Trophoblast cell (in vitro differentiated cells and primary cell): ENCODE results near the gene PSD2.

Source experiments
- DNase-seq, 2 donors: peaks; one replicate each; pipeline ENCODE4 v3.0.0-alpha.2; 2016
- H2AFZ ChIP-seq: 2 replicates; pipeline ENCODE4 v1.6.1; 2013; ENCODE audit warnings: low read length, moderate library complexity, mild to moderate bottlenecking; ENCODE audit not compliant: insufficient read depth, poor library complexity
- H2AK5ac ChIP-seq: 2 replicates; pipeline ENCODE4 v1.6.1; 2013; ENCODE audit warnings: mild to moderate bottlenecking, low read length
- H2BK120ac ChIP-seq: 2 replicates; pipeline ENCODE4 v1.6.1; 2013; ENCODE audit warnings: low read length, mild to moderate bottlenecking, moderate library complexity; ENCODE audit not compliant: insufficient read depth, poor library complexity
- H2BK12ac ChIP-seq: 2 replicates; pipeline ENCODE4 v1.6.1; 2013; ENCODE audit warnings: mild to moderate bottlenecking, low read length, moderate library complexity
- H2BK5ac ChIP-seq: 2 replicates; pipeline ENCODE4 v1.6.1; 2013; ENCODE audit warnings: low read length, low read depth, moderate library complexity, mild to moderate bottlenecking; ENCODE audit not compliant: poor library complexity
- H3K14ac ChIP-seq: 2 replicates; pipeline ENCODE4 v1.6.1; 2013; ENCODE audit warnings: mild to moderate bottlenecking, low read length
- H3K18ac ChIP-seq: 2 replicates; pipeline ENCODE4 v1.6.1; 2013; ENCODE audit warnings: mild to moderate bottlenecking, low read length
- H3K23ac ChIP-seq: 2 replicates; pipeline ENCODE4 v1.6.1; 2013; ENCODE audit warnings: low read length
- H3K27ac ChIP-seq: 2 replicates; pipeline ENCODE4 v1.5.1; 2013; ENCODE audit warnings: low read depth, mild to moderate bottlenecking, inconsistent platforms, low read length, moderate library complexity
- H3K27me3 ChIP-seq: 2 replicates; pipeline ENCODE4 v1.6.1; 2013; ENCODE audit warnings: inconsistent platforms, mild to moderate bottlenecking, low read length, moderate library complexity; ENCODE audit not compliant: insufficient read depth
- H3K36me3 ChIP-seq, 2 experiments: 1 replicate in 1 of 2; 2 replicates in 1 of 2; pipeline ENCODE4 v1.6.1; 2013; ENCODE audit warnings: low read length in 2 of 2, mild to moderate bottlenecking in 2 of 2, moderate library complexity in 1 of 2; ENCODE audit not compliant: insufficient read depth in 2 of 2, control insufficient read depth in 1 of 2
- H3K4ac ChIP-seq: 2 replicates; pipeline ENCODE4 v1.6.1; 2013; ENCODE audit warnings: low read depth, mild to moderate bottlenecking, low read length, moderate library complexity
- H3K4me1 ChIP-seq, 2 experiments: 1 replicate in 1 of 2; 2 replicates in 1 of 2; pipeline ENCODE4 v1.6.1; 2013; ENCODE audit warnings: low read length in 2 of 2, mild to moderate bottlenecking in 2 of 2, moderate library complexity in 1 of 2; ENCODE audit not compliant: insufficient read depth in 2 of 2, control insufficient read depth in 1 of 2
- H3K4me2 ChIP-seq: 2 replicates; pipeline ENCODE4 v1.6.1; 2013; ENCODE audit warnings: inconsistent platforms, mild to moderate bottlenecking, low read length, moderate library complexity
- H3K4me3 ChIP-seq: 2 replicates; pipeline ENCODE4 v1.5.1; 2013; ENCODE audit warnings: mild to moderate bottlenecking, low read depth, low read length, inconsistent platforms
- H3K79me1 ChIP-seq: one replicate; pipeline ENCODE4 v1.6.1; 2013; ENCODE audit warnings: low read length
- H3K79me2 ChIP-seq: 2 replicates; pipeline ENCODE4 v1.6.1; 2013; ENCODE audit warnings: low read length, mild to moderate bottlenecking; ENCODE audit not compliant: control insufficient read depth, insufficient read depth, poor library complexity
- H3K9ac ChIP-seq: 2 replicates; pipeline ENCODE4 v1.6.1; 2013; ENCODE audit warnings: mild to moderate bottlenecking, low read length
- H3K9me3 ChIP-seq: 2 replicates; pipeline ENCODE4 v1.6.1; 2013; ENCODE audit warnings: low read depth, mild to moderate bottlenecking, control low read depth, inconsistent platforms, low read length; ENCODE audit not compliant: insufficient read depth
- H4K12ac ChIP-seq: 2 replicates; pipeline ENCODE4 v1.6.1; 2013; ENCODE audit warnings: low read depth, mild to moderate bottlenecking, low read length, moderate library complexity
- H4K8ac ChIP-seq: 2 replicates; pipeline ENCODE4 v1.6.1; 2013; ENCODE audit warnings: low read depth, mild to moderate bottlenecking, low read length, moderate library complexity
- H4K91ac ChIP-seq: one replicate; pipeline ENCODE4 v1.6.1; 2013; ENCODE audit warnings: low read depth, mild to moderate bottlenecking, low read length, moderate library complexity
- WGBS: extraction: QIAGEN DNeasy Blood & Tissue Kit; methylation state at CpG from one replicate; pipeline ENCODE4 v1.1.7; 2013; ENCODE audit warnings: missing lambda C conversion rate; ENCODE audit not compliant: insufficient read length, insufficient coverage; ENCODE audit errors: extremely low coverage; 5-methylcytosine and 5-hydroxymethylcytosine counted together

PSD2 gene

GRCh38 chr5:139812836-139813805 is 17.5 kb downstream of the PSD2 start:
- Histone ChIP-seq H3K18ac (no peak overlapping the region), H3K23ac (no peak overlapping the region), H2BK12ac (no peak overlapping the region), H3K27me3 (no peaks in the 10 kb centered on the region), H3K14ac (no peak overlapping the region), H3K9ac (no peak overlapping the region), H2BK5ac (no peak overlapping the region), H3K4me1 (peaks cover 0 to 4% of the 10 kb centered on the region in 2 experiments), H3K9me3 (peaks cover 3% of the 10 kb centered on the region), H3K79me1 (no peaks in the 10 kb centered on the region), H3K4ac (no peak overlapping the region), H4K12ac (no peak overlapping the region), H4K91ac (no peak overlapping the region), H2AFZ (no peak overlapping the region), H3K27ac (no peak overlapping the region), H2BK120ac (no peak overlapping the region), H3K4me3 (no peak overlapping the region), H3K4me2 (no peak overlapping the region), H3K79me2 (no peaks in the 10 kb centered on the region), H3K36me3 (no peaks in the 10 kb centered on the region), H4K8ac (no peak overlapping the region), H2AK5ac (no peak overlapping the region)
- no peak for DNase-seq
- no CpG with 5 or more reads among the region's 25 CpGs for WGBS

GRCh38 chr5:139814191-139814601 is 18.6 kb downstream of the PSD2 start:
- Histone ChIP-seq H3K4ac (no peak overlapping the region), H3K9ac (no peak overlapping the region), H3K18ac (no peak overlapping the region), H2BK5ac (no peak overlapping the region), H3K23ac (no peak overlapping the region), H3K9me3 (peaks cover 6% of the 10 kb centered on the region), H3K79me1 (no peaks in the 10 kb centered on the region), H4K8ac (no peak overlapping the region), H3K4me3 (no peak overlapping the region), H2AFZ (no peak overlapping the region), H4K12ac (no peak overlapping the region), H3K36me3 (no peaks in the 10 kb centered on the region), H2AK5ac (no peak overlapping the region), H3K4me1 (peaks cover 0 to 4% of the 10 kb centered on the region in 2 experiments), H3K79me2 (no peaks in the 10 kb centered on the region), H3K14ac (no peak overlapping the region), H2BK12ac (no peak overlapping the region), H2BK120ac (no peak overlapping the region), H3K27ac (no peak overlapping the region), H4K91ac (no peak overlapping the region), H3K27me3 (no peaks in the 10 kb centered on the region), H3K4me2 (no peak overlapping the region)
- WGBS, result no CpG with 5 or more reads among the region's 14 CpGs
- no peak for DNase-seq

GRCh38 chr5:139814704-139815280 is 19.2 kb downstream of the PSD2 start:
- Histone ChIP-seq H3K27me3 (no peaks in the 10 kb centered on the region), H3K23ac (no peak overlapping the region), H4K8ac (no peak overlapping the region), H3K9ac (no peak overlapping the region), H3K4me1 (peaks cover 0 to 4% of the 10 kb centered on the region in 2 experiments), H3K9me3 (peaks cover 7% of the 10 kb centered on the region), H4K12ac (no peak overlapping the region), H3K4me2 (no peak overlapping the region), H2BK5ac (no peak overlapping the region), H3K18ac (no peak overlapping the region), H3K79me2 (no peaks in the 10 kb centered on the region), H4K91ac (no peak overlapping the region), H3K27ac (no peak overlapping the region), H3K14ac (no peak overlapping the region), H3K4ac (no peak overlapping the region), H3K79me1 (no peaks in the 10 kb centered on the region), H3K36me3 (no peaks in the 10 kb centered on the region), H2AFZ (no peak overlapping the region), H2BK12ac (no peak overlapping the region), H3K4me3 (no peak overlapping the region), H2AK5ac (no peak overlapping the region), H2BK120ac (no peak overlapping the region)
- no CpG with 5 or more reads among the region's 11 CpGs for WGBS
- no peak for DNase-seq

GRCh38 chr5:139816566-139816965 is 21.0 kb downstream of the PSD2 start:
- Histone ChIP-seq H4K91ac (no peak overlapping the region), H2AFZ (no peak overlapping the region), H3K14ac (no peak overlapping the region), H3K27me3 (no peaks in the 10 kb centered on the region), H3K36me3 (no peaks in the 10 kb centered on the region), H2BK5ac (no peak overlapping the region), H3K9me3 (peaks cover 9% of the 10 kb centered on the region), H4K8ac (no peak overlapping the region), H3K23ac (no peak overlapping the region), H3K79me1 (no peaks in the 10 kb centered on the region), H3K4ac (no peak overlapping the region), H3K27ac (no peak overlapping the region), H3K4me1 (peaks cover 0 to 4% of the 10 kb centered on the region in 2 experiments), H3K4me2 (no peak overlapping the region), H2AK5ac (no peak overlapping the region), H2BK120ac (no peak overlapping the region), H3K4me3 (no peak overlapping the region), H3K9ac (no peak overlapping the region), H3K18ac (no peak overlapping the region), H3K79me2 (no peaks in the 10 kb centered on the region), H4K12ac (no peak overlapping the region), H2BK12ac (no peak overlapping the region)
- no CpG with 5 or more reads among the region's 12 CpGs for WGBS
- DNase-seq, result no peak
